Kidney (tissue), 14 donors: ENCODE measurements around the gene TEAD1. TPM values are rescaled to one million over a fixed set of nuclear protein-coding genes. Genes with fewer than 3 reads are reported as not detected.

Source experiments
- DNase-seq, 5 donors: peaks; one replicate each; pipeline ENCODE4 v3.0.0-alpha.2; 2013 to 2020
- FAIRE-seq: peaks from 2 replicates; lab custom pipeline; 2012; peaks lifted over from hg19 to GRCh38; lab: Jason Lieb, UNC
- H3K27ac ChIP-seq, 2 donors: one replicate each; pipeline ENCODE4 v1.7.0; 2013; ENCODE audit warnings: low read depth in 2 of 2, low read length in 2 of 2, inconsistent platforms in 1 of 2
- H3K27me3 ChIP-seq: one replicate; pipeline ENCODE4 v1.7.1; 2013; ENCODE audit warnings: low read length, inconsistent platforms; ENCODE audit not compliant: control insufficient read depth, insufficient read depth
- H3K36me3 ChIP-seq, 3 donors: one replicate each; pipeline versions ENCODE4 v1.7.0 to v1.7.1; 2013; ENCODE audit warnings: low read length in 3 of 3, control low read depth in 1 of 3, inconsistent platforms in 1 of 3; ENCODE audit not compliant: insufficient read depth in 3 of 3, control insufficient read depth in 2 of 3
- H3K4me1 ChIP-seq, 3 donors: one replicate each; pipeline versions ENCODE4 v1.7.0 to v1.7.1; 2013; ENCODE audit warnings: low read length in 3 of 3, inconsistent platforms in 1 of 3, low read depth in 1 of 3; ENCODE audit not compliant: control insufficient read depth in 2 of 3, insufficient read depth in 2 of 3
- H3K4me3 ChIP-seq, 3 donors: one replicate each; pipeline versions ENCODE4 v1.7.0 to v1.8.1; 2013; ENCODE audit warnings: low read length in 3 of 3, control low read depth in 1 of 3, inconsistent platforms in 1 of 3
- H3K9ac ChIP-seq, 3 donors: one replicate each; pipeline versions ENCODE4 v1.7.0 to v1.7.1; 2013; ENCODE audit warnings: low read length in 3 of 3, control low read depth in 1 of 3, inconsistent platforms in 1 of 3
- H3K9me3 ChIP-seq, 3 donors: one replicate each; pipeline versions ENCODE4 v1.7.0 to v1.7.1; 2013; ENCODE audit warnings: low read length in 3 of 3, control low read depth in 1 of 3, inconsistent platforms in 1 of 3; ENCODE audit not compliant: control insufficient read depth in 2 of 3, insufficient read depth in 1 of 3
- CTCF ChIP-seq: IDR thresholded peaks from 3 replicates; pipeline ENCODE4 v1.5.1; 2012; ENCODE audit warnings: mild to moderate bottlenecking, moderate library complexity, borderline replicate concordance; ENCODE audit not compliant: insufficient read depth; ENCODE audit errors: extremely low read depth
- intact Hi-C: fragments of 100-400 bp; cut with DNase I; formaldehyde crosslinking; loops from one replicate; pipeline ENCODE4 v1.11.1; 2022
- polyA plus RNA-seq: library from polyadenylated mRNA; stranded (reverse); fragments of 350-450 nt; fragmentation: Illumina TruSeq; extraction: RNeasy Lipid Tissue Mini Kit (QIAGEN cat#74804); gene quantifications from one replicate; pipeline ENCODE4 v1.2.3, GENCODE V29; 2014; ENCODE audit warnings: low read depth, low replicate concordance; ENCODE audit not compliant: insufficient read depth
- total RNA-seq: library from RNA; stranded (reverse); fragmentation: NEBNext Ultra II Directional; extraction: Animal tissue kit (Norgen Biotek cat#: 25700); gene quantifications from one replicate; pipeline ENCODE4 v1.2.1, GENCODE V29; 2021
- donor health status: control.
- donor health status: control.
- donor health status: control.
- donor health status: control.
- donor health status: control.
- donor health status: DM: yes; HTN: yes; CAD: no.
- donor health status: Normal renal cell carcinoma (clear cell type).

The TEAD1 gene
- total and polyA plus RNA-seq, 2 donors from 2014 or later = 7.6 to 77.2 TPM

DNA sequence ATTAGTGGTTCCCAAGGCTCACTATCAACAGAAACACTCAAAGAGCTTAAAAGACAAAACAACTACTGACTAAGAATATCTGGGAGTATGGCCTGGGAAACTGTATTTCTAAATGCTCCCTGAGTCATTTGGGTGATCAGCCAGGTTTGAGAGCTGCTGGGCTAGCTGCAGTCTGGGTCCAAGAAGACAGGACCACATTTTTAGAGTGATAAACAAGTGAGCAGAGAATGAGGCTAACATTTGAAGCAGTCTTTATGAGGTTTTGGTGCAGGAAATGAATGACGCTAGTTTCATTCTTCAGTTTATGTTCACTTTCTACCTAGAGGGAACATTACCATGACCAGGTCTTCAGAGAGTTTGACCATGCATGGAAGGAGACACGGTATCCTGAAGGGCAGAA lies 97.7 kb downstream of the TEAD1 start:
- no peak overlapping the region for H3K27ac ChIP-seq
- intact Hi-C loops = no loop called here
- no peaks in the 10 kb centered on the region for H3K27me3 ChIP-seq
- FAIRE-seq = no peak
- H3K4me3 ChIP-seq = no peak overlapping the region
- peaks cover 0 to 9% (median 4%) of the 10 kb centered on the region in 3 donors for H3K4me1 ChIP-seq
- no peak for DNase-seq
- no peaks in the 10 kb centered on the region for H3K9me3 ChIP-seq
- peaks cover 0 to 2% (median 0%) of the 10 kb centered on the region in 3 donors for H3K36me3 ChIP-seq
- H3K9ac ChIP-seq = no peak overlapping the region
- no peak for TF ChIP-seq CTCF

- Histone ChIP-seq H3K4me1 (peaks cover 0 to 8% (median 4%) of the 10 kb centered on the region in 3 donors), H3K36me3 (peaks cover 0 to 2% (median 0%) of the 10 kb centered on the region in 3 donors), H3K27ac (no peak overlapping the region), H3K9ac (no peak overlapping the region), H3K4me3 (no peak overlapping the region), H3K9me3 (no peaks in the 10 kb centered on the region), H3K27me3 (no peaks in the 10 kb centered on the region)
- DNase-seq (no peak), FAIRE-seq (no peak)
- intact Hi-C loops = no loop called here
- TF ChIP-seq CTCF = no peak
Measured at GRCh38 chr11:12772324-12772723, 98.1 kb downstream of the TEAD1 start.

DNA sequence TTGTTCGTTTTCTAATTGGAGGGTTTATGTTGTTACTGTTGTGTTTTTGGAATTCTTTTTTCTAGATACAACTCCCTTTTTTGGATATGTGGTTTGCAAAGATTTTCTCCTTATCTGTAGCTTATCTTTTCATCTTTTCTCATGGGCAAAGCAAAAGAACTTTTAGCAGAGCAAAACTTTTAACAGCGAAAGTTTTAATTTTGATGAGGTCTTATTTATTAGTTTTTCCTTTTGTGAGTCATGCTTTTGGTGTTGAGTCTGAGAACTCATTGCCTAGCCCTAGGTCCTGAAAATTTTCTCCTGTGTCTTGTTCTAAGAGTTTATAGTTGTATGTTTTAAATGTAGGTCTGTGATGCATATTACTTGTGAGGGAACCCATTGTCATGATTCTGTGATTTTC lies 99.4 kb downstream of the TEAD1 start:
- no peak for TF ChIP-seq CTCF
- H3K4me1 ChIP-seq = peaks cover 0 to 6% (median 5%) of the 10 kb centered on the region in 3 donors
- intact Hi-C loops = no loop called here
- no peak overlapping the region for H3K27ac ChIP-seq
- no peaks in the 10 kb centered on the region for H3K9me3 ChIP-seq
- H3K9ac ChIP-seq = no peak overlapping the region
- H3K4me3 ChIP-seq = no peak overlapping the region
- DNase-seq (no peak), FAIRE-seq (no peak)
- peaks cover 0 to 2% (median 0%) of the 10 kb centered on the region in 3 donors for H3K36me3 ChIP-seq
- H3K27me3 ChIP-seq = no peaks in the 10 kb centered on the region

GRCh38 chr11:12775955-12776354 lies 101.7 kb downstream of the TEAD1 start:
- FAIRE-seq = no peak
- Histone ChIP-seq H3K9ac (no peak overlapping the region), H3K27ac (no peak overlapping the region)

More at GRCh38 chr11:12775955-12776354, 101.7 kb downstream of the TEAD1 start:
- intact Hi-C loops = no loop called here
- Histone ChIP-seq H3K9me3 (no peaks in the 10 kb centered on the region), H3K36me3 (no peaks in the 10 kb centered on the region), H3K4me3 (no peak overlapping the region), H3K4me1 (peaks cover 0 to 4% (median under 1%) of the 10 kb centered on the region in 3 donors), H3K27me3 (no peaks in the 10 kb centered on the region)
- TF ChIP-seq CTCF = no peak
- DNase-seq = no peak
